ENCODE results near the gene DUSP8. TPM values are rescaled to one million over a fixed set of nuclear protein-coding genes. Genes with fewer than 3 reads are reported as not detected.

The DUSP8 gene
- total RNA-seq, 1 donor from 2014 or later = 27.0 TPM

- no peak for TF ChIP-seq CTCF (IDR thresholded peaks at IDR 0.05)
- DNase-seq (ENCODE audit: low spot score in 2 of 2) = no peak
- Histone ChIP-seq H3K27ac (no peak overlapping the region), H3K4me3 (no peak overlapping the region), H3K36me3 (no peaks in the 10 kb centered on the region), H3K4me1 (peaks cover 8 to 20% of the 10 kb centered on the region in 2 donors), H3K9me3 (no peaks in the 10 kb centered on the region), H3K27me3 (no peaks in the 10 kb centered on the region)
- intact Hi-C loops (cut with DNase I) = no loop called here
Observed at GRCh38 chr11:1543606-1544263, 28.3 kb downstream of the DUSP8 start.

DNA sequence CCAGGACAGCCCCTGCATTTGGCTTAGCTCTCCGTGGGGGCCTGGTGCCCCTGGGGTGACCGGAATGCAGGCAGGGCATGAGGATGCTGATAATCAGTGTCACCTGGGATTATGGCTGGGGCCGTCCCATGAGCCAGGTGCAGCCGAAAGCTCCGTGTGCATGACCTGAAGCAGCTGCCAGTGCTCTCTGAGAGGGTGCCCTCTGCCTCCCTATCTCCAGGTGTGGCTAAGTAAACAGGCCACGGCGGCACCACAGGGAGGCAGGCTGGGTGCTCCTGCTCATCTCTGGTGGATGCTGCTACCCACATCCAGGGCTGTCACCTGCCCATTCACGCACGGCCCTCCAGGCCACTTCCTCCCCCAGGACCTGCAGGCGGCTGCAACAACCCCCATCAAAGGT is 29.8 kb downstream of the DUSP8 start:
- no peaks in the 10 kb centered on the region for H3K36me3 ChIP-seq
- intact Hi-C loops (cut with DNase I) = no loop called here
- TF ChIP-seq CTCF (IDR thresholded peaks at IDR 0.05) = no peak
- no peaks in the 10 kb centered on the region for H3K9me3 ChIP-seq
- H3K27ac ChIP-seq = no peak overlapping the region
- peaks cover 6 to 7% of the 10 kb centered on the region in 2 donors for H3K4me1 ChIP-seq
- DNase-seq (ENCODE audit: low spot score in 2 of 2) = no peak
- no peaks in the 10 kb centered on the region for H3K27me3 ChIP-seq
- no peak overlapping the region for H3K4me3 ChIP-seq

DNA sequence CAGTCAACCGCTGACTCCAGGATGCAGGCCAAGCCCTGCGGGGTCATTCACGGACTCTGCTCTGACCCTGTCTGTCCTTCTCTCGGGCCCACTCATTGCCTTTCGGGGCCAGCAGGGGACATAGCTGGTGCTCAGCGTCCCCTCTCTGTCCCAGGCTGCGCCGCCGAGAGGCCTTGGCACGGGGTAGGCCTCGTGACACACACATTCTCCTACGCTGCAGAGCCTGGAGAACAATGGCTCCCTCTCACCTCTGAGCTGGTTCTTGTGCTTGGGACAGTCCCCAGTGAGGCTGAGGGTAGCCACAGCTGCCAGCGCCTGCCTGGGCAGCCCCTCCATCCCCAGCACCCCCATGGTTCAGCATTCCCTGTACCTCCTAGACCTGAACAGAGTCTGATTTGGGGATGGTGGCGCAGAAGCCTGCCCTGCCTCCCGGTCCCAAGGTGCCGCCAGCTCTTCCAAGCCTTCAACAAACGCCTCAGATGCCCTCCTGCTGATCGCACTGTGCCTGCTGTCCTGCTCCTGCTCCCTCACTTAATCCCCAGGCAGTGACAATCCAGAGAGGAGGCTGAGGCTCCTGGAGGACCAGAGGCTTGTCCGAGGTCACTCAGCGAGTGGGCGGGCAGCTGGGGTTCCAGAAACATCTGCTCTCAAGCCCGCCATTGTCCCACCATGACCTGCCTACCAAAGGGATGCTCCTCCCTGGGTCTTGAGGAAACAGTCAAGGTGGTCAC is 30.4 kb downstream of the DUSP8 start:
- H3K36me3 ChIP-seq = no peaks in the 10 kb centered on the region
- peaks cover 0 to 3% of the 10 kb centered on the region in 2 donors for H3K4me1 ChIP-seq
- H3K4me3 ChIP-seq = no peak overlapping the region
- no peaks in the 10 kb centered on the region for H3K9me3 ChIP-seq
- TF ChIP-seq CTCF (IDR thresholded peaks at IDR 0.05) = no peak
- no peaks in the 10 kb centered on the region for H3K27me3 ChIP-seq
- no peak for DNase-seq (ENCODE audit: low spot score in 2 of 2)
- H3K27ac ChIP-seq = no peak overlapping the region
- intact Hi-C loops (cut with DNase I) = no loop called here

DNA sequence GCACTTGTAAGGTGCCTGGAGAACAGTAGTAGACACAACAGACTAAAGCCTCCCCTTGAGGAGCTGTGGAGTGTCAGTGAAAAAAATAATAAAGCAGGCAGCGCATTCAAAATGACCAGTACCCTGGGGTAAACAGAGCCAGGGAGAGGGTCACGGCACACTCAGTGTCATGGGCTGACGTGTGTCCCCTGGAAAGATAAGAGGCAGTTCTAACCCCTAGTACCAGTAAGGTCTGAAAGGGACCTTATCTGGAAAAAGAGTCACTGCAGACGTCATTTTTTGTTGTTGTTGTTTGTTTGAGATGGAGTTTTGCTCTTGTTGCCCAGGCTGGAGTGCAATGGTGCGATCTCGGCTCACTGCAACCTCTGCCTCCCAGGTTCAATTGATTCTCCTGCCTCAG is 32.0 kb downstream of the DUSP8 start:
- no peaks in the 10 kb centered on the region for H3K27me3 ChIP-seq
- TF ChIP-seq CTCF (IDR thresholded peaks at IDR 0.05) = no peak
- H3K36me3 ChIP-seq = peaks cover 0 to 6% of the 10 kb centered on the region in 2 donors
- no peak overlapping the region for H3K27ac ChIP-seq
- peaks cover 0 to 4% of the 10 kb centered on the region in 2 donors for H3K4me1 ChIP-seq
- no peak overlapping the region for H3K4me3 ChIP-seq
- intact Hi-C loops (cut with DNase I) = no loop called here
- no peak for DNase-seq (ENCODE audit: low spot score in 2 of 2)
- H3K9me3 ChIP-seq = no peaks in the 10 kb centered on the region

- H3K9me3 ChIP-seq = no peaks in the 10 kb centered on the region
- no peak for TF ChIP-seq CTCF (IDR thresholded peaks at IDR 0.05)
- no peak overlapping the region for H3K27ac ChIP-seq
- intact Hi-C loops (cut with DNase I) = no loop called here
- peaks cover 0 to 6% of the 10 kb centered on the region in 2 donors for H3K36me3 ChIP-seq
- no peak for DNase-seq (ENCODE audit: low spot score in 2 of 2)
- H3K27me3 ChIP-seq = no peaks in the 10 kb centered on the region
- no peak overlapping the region for H3K4me3 ChIP-seq
- peaks cover 4 to 18% of the 10 kb centered on the region in 2 donors for H3K4me1 ChIP-seq
Observed at GRCh38 chr11:1538153-1538552, 33.9 kb downstream of the DUSP8 start.

All from ascending aorta (tissue), 2 donors.